AG04450 (cell line): ENCODE results near the gene KCTD18. TPM values are rescaled to one million over a fixed set of nuclear protein-coding genes. Genes with fewer than 3 reads are reported as not detected.

Experiments
- CTCF ChIA-PET: fragments of 300-600, 350-600 bp; formaldehyde crosslinking; extraction: SDS; loops from one replicate; lab custom pipeline; 2022; ENCODE audit warnings: antibody characterized with exemption, inconsistent platforms; lab: Charles Lee
- POLR2A ChIA-PET: fragments of 350-600 bp; formaldehyde crosslinking; extraction: SDS; loops from one replicate; lab custom pipeline; 2021; ENCODE audit warnings: antibody characterized with exemption, inconsistent platforms; lab: Yijun Ruan, JAX
- DNase-seq: peaks from one replicate; pipeline ENCODE4 v3.0.0-alpha.2; 2011; ENCODE audit warnings: low read depth, low spot score
- H3K27ac ChIP-seq: one replicate; pipeline ENCODE4 v1.5.1; 2012; ENCODE audit warnings: low read depth, low read length, control low read depth
- H3K27me3 ChIP-seq: one replicate; pipeline ENCODE4 v1.6.0; 2012; ENCODE audit warnings: low read length; ENCODE audit not compliant: control insufficient read depth, insufficient read depth
- H3K4me3 ChIP-seq: 2 replicates; pipeline ENCODE4 v1.5.1; 2011; ENCODE audit warnings: mild to moderate bottlenecking, low read depth, low read length, control low read depth
- H3K9me3 ChIP-seq: 2 replicates; pipeline ENCODE4 v1.5.1; 2012; ENCODE audit warnings: low read length; ENCODE audit not compliant: control insufficient read depth, insufficient read depth
- CTCF ChIP-seq: IDR thresholded peaks from 2 replicates; pipeline ENCODE4 v1.5.1; 2011; ENCODE audit warnings: low read depth, low read length, control low read depth, inconsistent platforms
- polyA plus RNA-seq: library from polyadenylated mRNA; depleted of rRNA; stranded (reverse); fragments of >200 nt; gene quantifications from 2 replicates; pipeline ENCODE4 v1.2.3, GENCODE V29; 2011; rRNA removed

The KCTD18 gene
- polyA plus RNA-seq, 1 experiment, result 13.8 TPM

- Histone ChIP-seq H3K27ac (peak overlapping the region; percentile 49), H3K4me3 (no peak overlapping the region), H3K9me3 (no peaks in the 10 kb centered on the region), H3K27me3 (no peaks in the 10 kb centered on the region)
- ChIA-PET POLR2A (interaction anchor here (0.6 kb wide), 1 partner anchor 400 kb away, joined by 3 read pairs; no protein-coding TSS in a partner anchor), CTCF (no interaction called here)
- peak; percentile 65 for DNase-seq
- TF ChIP-seq CTCF, result no peak
These were observed 67.4 kb downstream of the KCTD18 start for GRCh38 chr2:200442471-200442870.

GRCh38 chr2:200439981-200440380 lies 69.9 kb downstream of the KCTD18 start:
- H3K27me3 ChIP-seq, result no peaks in the 10 kb centered on the region
- no peaks in the 10 kb centered on the region for H3K9me3 ChIP-seq
- no peak for DNase-seq
- CTCF ChIA-PET, result interaction anchor here (1.6 kb wide), 1 partner anchor 465 kb away, joined by 4 read pairs; no protein-coding TSS in a partner anchor
- no peak overlapping the region for H3K4me3 ChIP-seq
- no peak overlapping the region for H3K27ac ChIP-seq
- no peak for TF ChIP-seq CTCF
- POLR2A ChIA-PET, result no interaction called here

Other genes starting within 250 kb of the KCTD18 start
- 335 and 361 TPM in 2 replicates for gene SPATS2L, start 203.4 kb downstream of the KCTD18 start, polyA plus RNA-seq
- 3.7 and 8.4 TPM in 2 replicates for gene SGO2, start 16.1 kb upstream of the KCTD18 start, polyA plus RNA-seq
- 5.6 and 7.9 TPM in 2 replicates for gene AOX1, start 75.9 kb upstream of the KCTD18 start, polyA plus RNA-seq